Adrenal gland (tissue), 12 donors: Measurements from ENCODE around the gene IGF2R. TPM values are rescaled to one million over a fixed set of nuclear protein-coding genes. Genes with fewer than 3 reads are reported as not detected.

Experiments used
- DNase-seq, 7 donors: peaks; one replicate each; pipeline ENCODE4 v3.0.0-alpha.2; 2019 to 2020
- H3K27ac ChIP-seq, 5 donors: fragments of 200-600 bp; sonication (generic) in 4 of 5; 1 replicate in 3 of 5; 2 replicates in 2 of 5; pipeline versions ENCODE4 v1.5.1 to v1.8.0; 2016 to 2020; ENCODE audit warnings: mild to moderate bottlenecking in 1 of 5
- H3K27me3 ChIP-seq: fragments of 200-600 bp; 2 replicates; pipeline ENCODE4 v1.8.0; 2021
- H3K36me3 ChIP-seq, 2 donors: fragments of 200-600 bp; replicated peaks in 1 of 2; 1 replicate in 1 of 2; 2 replicates in 1 of 2; pipeline versions ENCODE4 v1.5.1 to v1.8.0; 2018 to 2022
- H3K4me1 ChIP-seq, 2 donors: fragments of 200-600 bp; replicated peaks in 1 of 2; 1 replicate in 1 of 2; 2 replicates in 1 of 2; pipeline versions ENCODE4 v1.5.1 to v1.8.0; 2018 to 2021
- H3K4me3 ChIP-seq, 4 donors: fragments of 200-600 bp; sonication (generic) in 3 of 4; one replicate each; pipeline ENCODE4 v1.5.1; 2016 to 2018
- H3K9me3 ChIP-seq, 3 donors: fragments of 200-600 bp; sonication (generic) in 1 of 3; replicated peaks in 1 of 3; 1 replicate in 2 of 3; 2 replicates in 1 of 3; pipeline versions ENCODE4 v1.5.1 to v1.8.0; 2016 to 2021
- POLR2A ChIP-seq, 2 donors: fragments of 450-650 bp; IDR thresholded peaks; one replicate each; pipeline ENCODE4 v1.6.1; 2017; ENCODE audit warnings: antibody characterized with exemption in 2 of 2, mild to moderate bottlenecking in 2 of 2, moderate library complexity in 1 of 2
- WGBS, 4 donors: extraction: QIAGEN DNeasy Blood & Tissue Kit in 2 of 4; methylation state at CpG; one replicate each; pipeline versions ENCODE4 v1.1.5 to v1.1.7; 2013 to 2017; 5-methylcytosine and 5-hydroxymethylcytosine counted together
- intact Hi-C, 2 donors: fragments of 100-400 bp; cut with DNase I; formaldehyde crosslinking; loops; one replicate each; pipeline versions ENCODE4 v1.14.1 to v1.15.0; 2022 to 2023
- polyA plus RNA-seq, 3 donors: library from polyadenylated mRNA; stranded (reverse); fragments of 200-250 nt in 2 of 3; fragments of 350-450 nt in 1 of 3; fragmentation: Illumina TruSeq in 1 of 3; extraction: RNeasy Lipid Tissue Mini Kit (QIAGEN cat#74804) in 1 of 3; gene quantifications; one replicate each; pipeline ENCODE4 v1.2.3, GENCODE V29; 2013 to 2014
- total RNA-seq, 9 donors: library from RNA; depleted of rRNA in 4 of 9; stranded (reverse); fragments of >200 nt in 4 of 9; fragments of 120-200 nt in 1 of 9; fragmentation: NEBNext Ultra II Directional in 1 of 9; extraction: Animal tissue kit (Norgen Biotek cat#: 25700) in 1 of 9; gene quantifications; one replicate each; pipeline versions ENCODE4 v1.1.0 to v1.2.4, GENCODE V29; 2013 to 2023
- TF ChIP-seq, protein P1 (sequence below), 6 experiments: fragments of 450-650 bp in 4 of 6; fragments of 200-600 bp in 2 of 6; sonication (generic) in 1 of 6; IDR thresholded peaks; 1 replicate in 5 of 6; 2 replicates in 1 of 6; pipeline versions ENCODE4 v1.5.1 to v1.8.0; 2016 to 2021; ENCODE audit warnings: antibody characterized with exemption in 6 of 6, mild to moderate bottlenecking in 2 of 6, moderate library complexity in 1 of 6
- donor health status: healthy with polysubstance abuse.
- donor health status: Bipolar disorder and iron deficiency.
- donor health status: DM: yes; HTN: yes; CAD: no.
- donor health status: DM: no; HTN: no; CAD: no.
- donor health status: DM: no; HTN: no; CAD: no.
- donor health status: DM: yes; HTN: yes; CAD: no.

The IGF2R gene
- total and polyA plus RNA-seq, 12 donors: 17.1 to 154 (median 89.8) TPM

DNA sequence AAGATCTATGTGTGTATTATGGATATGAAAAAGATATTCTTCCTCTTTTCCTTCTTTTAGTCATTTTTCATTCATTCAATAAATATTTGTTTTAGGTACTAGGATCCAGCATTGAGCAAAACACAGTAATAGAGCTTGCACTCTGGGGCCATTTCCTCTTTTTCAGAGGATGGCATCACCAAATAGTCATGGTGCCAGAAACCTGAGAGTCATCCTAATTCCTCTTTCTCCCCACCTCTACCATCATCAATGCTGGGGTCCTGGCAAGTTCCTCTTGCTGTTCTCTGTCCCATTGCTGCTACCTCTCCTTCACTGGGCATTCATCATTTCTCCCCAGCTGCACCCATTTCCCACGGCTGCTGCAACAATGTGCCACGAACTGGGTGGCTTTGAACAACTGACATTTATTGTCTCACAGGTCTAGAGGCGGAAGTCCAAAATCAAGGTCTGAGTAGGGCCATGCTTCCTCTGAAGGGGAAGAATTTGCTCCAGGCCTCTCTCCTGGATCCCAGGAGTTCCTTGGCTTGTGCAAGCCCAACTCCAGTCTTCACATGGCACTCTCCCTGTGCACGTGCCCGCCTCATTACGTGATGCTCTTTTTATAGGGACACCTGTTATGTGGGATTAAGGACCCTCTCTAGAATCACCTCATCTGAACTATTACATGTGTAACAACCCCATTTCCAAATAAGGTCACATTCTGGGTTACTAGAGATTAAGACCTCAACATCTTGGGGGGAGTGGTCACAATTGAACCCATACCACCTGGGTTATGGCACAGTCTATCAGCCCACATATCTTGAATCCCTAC is 9.5 kb upstream of the IGF2R start:
- Histone ChIP-seq H3K27ac (peak overlapping the region in 4 of 5 donors; percentile 43 to 88 (median 64)), H3K27me3 (no peaks in the 10 kb centered on the region), H3K4me1 (peaks cover 0 to 9% of the 10 kb centered on the region in 2 donors), H3K36me3 (no peaks in the 10 kb centered on the region), H3K4me3 (no peak overlapping the region), H3K9me3 (no peaks in the 10 kb centered on the region)
- peak in 2 of 7 donors; percentile 27 to 33 for DNase-seq
- intact Hi-C loops: no loop called here
- TF ChIP-seq, protein P1, sequence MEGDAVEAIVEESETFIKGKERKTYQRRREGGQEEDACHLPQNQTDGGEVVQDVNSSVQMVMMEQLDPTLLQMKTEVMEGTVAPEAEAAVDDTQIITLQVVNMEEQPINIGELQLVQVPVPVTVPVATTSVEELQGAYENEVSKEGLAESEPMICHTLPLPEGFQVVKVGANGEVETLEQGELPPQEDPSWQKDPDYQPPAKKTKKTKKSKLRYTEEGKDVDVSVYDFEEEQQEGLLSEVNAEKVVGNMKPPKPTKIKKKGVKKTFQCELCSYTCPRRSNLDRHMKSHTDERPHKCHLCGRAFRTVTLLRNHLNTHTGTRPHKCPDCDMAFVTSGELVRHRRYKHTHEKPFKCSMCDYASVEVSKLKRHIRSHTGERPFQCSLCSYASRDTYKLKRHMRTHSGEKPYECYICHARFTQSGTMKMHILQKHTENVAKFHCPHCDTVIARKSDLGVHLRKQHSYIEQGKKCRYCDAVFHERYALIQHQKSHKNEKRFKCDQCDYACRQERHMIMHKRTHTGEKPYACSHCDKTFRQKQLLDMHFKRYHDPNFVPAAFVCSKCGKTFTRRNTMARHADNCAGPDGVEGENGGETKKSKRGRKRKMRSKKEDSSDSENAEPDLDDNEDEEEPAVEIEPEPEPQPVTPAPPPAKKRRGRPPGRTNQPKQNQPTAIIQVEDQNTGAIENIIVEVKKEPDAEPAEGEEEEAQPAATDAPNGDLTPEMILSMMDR (IDR thresholded peaks at IDR 0.05): no peak
- no peak for TF ChIP-seq POLR2A (IDR thresholded peaks at IDR 0.05)
- WGBS, 4 donors: 79 to 86% (median 82%) methylated on average over 6 of the region's 6 CpGs

- TF ChIP-seq POLR2A (IDR thresholded peaks at IDR 0.05): no peak
- TF ChIP-seq, protein P1 (IDR thresholded peaks at IDR 0.05): no peak
- intact Hi-C loops: no loop called here
Measured at GRCh38 chr6:159959976-159960384, 8.9 kb upstream of the IGF2R start.

GRCh38 chr6:159960485-159960884 is 8.4 kb upstream of the IGF2R start:
- intact Hi-C loops: no loop called here
- Histone ChIP-seq H3K27me3 (no peaks in the 10 kb centered on the region), H3K36me3 (no peaks in the 10 kb centered on the region), H3K4me1 (peaks cover 0 to 9% of the 10 kb centered on the region in 2 donors), H3K4me3 (no peak overlapping the region), H3K9me3 (no peaks in the 10 kb centered on the region), H3K27ac (peak overlapping the region in 3 of 5 donors; percentile 4 to 88 (median 74))
- no peak for TF ChIP-seq POLR2A (IDR thresholded peaks at IDR 0.05)
- TF ChIP-seq, protein P1 (IDR thresholded peaks at IDR 0.05): no peak
- DNase-seq: no peak
- WGBS, 4 donors: 83 to 93% (median 91%) methylated on average over 6 of the region's 6 CpGs

More at GRCh38 chr6:159959976-159960384, 8.9 kb upstream of the IGF2R start:
- Histone ChIP-seq H3K9me3 (no peaks in the 10 kb centered on the region), H3K27me3 (no peaks in the 10 kb centered on the region), H3K4me3 (no peak overlapping the region), H3K4me1 (peaks cover 0 to 9% of the 10 kb centered on the region in 2 donors), H3K36me3 (no peaks in the 10 kb centered on the region), H3K27ac (peak overlapping the region in 4 of 5 donors; percentile 43 to 88 (median 64))
- peak in 3 of 7 donors; percentile 34 to 47 (median 34) for DNase-seq
- WGBS, 4 donors: 46 to 59% (median 53%) methylated on average over 3 of the region's 3 CpGs

DNA sequence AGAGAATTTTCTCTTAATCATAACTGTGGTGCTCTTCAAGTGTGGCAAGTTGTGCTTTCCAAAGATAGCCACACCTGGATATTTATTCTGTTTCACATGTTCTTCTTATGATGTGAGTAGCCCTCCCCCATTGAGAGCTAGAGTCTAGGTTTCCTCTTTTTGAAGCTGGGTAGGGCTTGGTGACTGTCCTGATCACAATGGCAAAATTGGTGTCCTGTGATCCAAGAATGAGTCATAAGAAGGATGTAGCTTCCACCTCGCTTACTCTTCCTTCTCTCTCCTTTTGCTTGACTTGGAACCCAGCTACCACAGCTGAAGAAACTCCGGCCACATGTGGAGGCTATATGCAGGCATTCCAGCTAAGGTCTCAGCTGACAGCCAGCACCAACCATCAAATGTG is 7.4 kb upstream of the IGF2R start:
- no peak overlapping the region for H3K27ac ChIP-seq
- H3K9me3 ChIP-seq: no peaks in the 10 kb centered on the region
- intact Hi-C loops: no loop called here
- TF ChIP-seq, protein P1 (IDR thresholded peaks at IDR 0.05): no peak
- no peak for TF ChIP-seq POLR2A (IDR thresholded peaks at IDR 0.05)
- no peak for DNase-seq
- WGBS, 4 donors: 63 to 78% (median 71%) methylated on average over 2 of the region's 2 CpGs
- no peaks in the 10 kb centered on the region for H3K36me3 ChIP-seq
- H3K4me3 ChIP-seq: no peak overlapping the region
- no peaks in the 10 kb centered on the region for H3K27me3 ChIP-seq
- peaks cover 0 to 9% of the 10 kb centered on the region in 2 donors for H3K4me1 ChIP-seq
